IPS-NIHi7 (cell line): ENCODE measurements around the gene ANKRD37.
"Not testable (repeated sequence)": the region's sequence is repeated elsewhere in the genome, so short reads cannot be mapped to it uniquely, and the experiment has no call there.

ENCODE experiments used
- DNase-seq: peaks from one replicate; pipeline ENCODE4 v3.0.0; 2012; ENCODE audit warnings: mixed read lengths; ENCODE audit errors: extremely low spot score

ANKRD37 gene

GRCh38 chr4:185396724-185397385 is at the start of gene ANKRD37:
Gene ANKRD37, plus strand, starts transcription at chr4:185396841. Its CDS starts 83 bp downstream, at chr4:185396924.
- DNase-seq: peak; percentile 50

GRCh38 chr4:185346975-185347601 is 49.6 kb upstream of the ANKRD37 start:
- DNase-seq: no peak

GRCh38 chr4:185351691-185352090 is 45.0 kb upstream of the ANKRD37 start:
- DNase-seq: no peak

DNA sequence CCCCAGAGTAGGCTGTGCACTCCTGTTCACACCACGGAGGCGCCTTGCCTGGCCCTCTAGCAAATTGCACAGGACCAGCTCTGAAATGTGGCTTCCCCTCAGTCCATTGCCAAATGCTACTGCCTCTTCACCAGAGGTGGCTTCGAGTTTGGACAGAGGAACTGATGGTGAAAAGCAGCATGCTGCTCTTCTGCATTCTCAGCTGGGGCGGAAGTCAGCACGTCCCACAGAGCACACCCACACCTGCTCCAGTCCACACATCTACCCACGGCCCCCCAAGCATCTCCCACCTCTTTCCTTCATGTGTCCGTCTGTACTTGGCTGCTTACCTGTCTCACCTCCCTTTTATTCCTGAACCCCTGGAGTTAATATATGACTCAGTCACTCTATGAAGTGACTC is 44.4 kb upstream of the ANKRD37 start:
- no peak for DNase-seq

- no peak for DNase-seq
Observed at GRCh38 chr4:185352741-185353140, 43.9 kb upstream of the ANKRD37 start.

GRCh38 chr4:185357211-185357610 is 39.4 kb upstream of the ANKRD37 start:
- DNase-seq: no peak

- no peak for DNase-seq
Observed at GRCh38 chr4:185357733-185358440, 38.8 kb upstream of the ANKRD37 start.

DNA sequence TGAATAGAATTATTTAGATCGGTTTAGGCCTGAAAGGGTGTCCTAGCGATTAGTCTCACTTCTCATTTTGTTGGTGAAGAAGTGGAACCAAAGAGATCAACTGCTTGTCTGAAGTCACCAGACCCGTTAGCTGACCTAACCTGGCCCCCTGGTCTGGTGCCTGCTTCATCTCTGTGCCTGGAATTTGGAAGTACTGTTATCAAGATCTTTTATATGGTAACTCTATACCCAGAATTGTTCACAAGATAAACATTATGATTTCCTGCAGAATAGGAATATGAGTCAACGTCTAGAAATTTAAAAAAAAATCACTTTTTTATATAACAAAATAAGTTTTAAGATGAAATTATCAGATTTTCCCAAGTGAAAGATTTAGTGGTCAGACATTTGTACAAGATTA is 38.1 kb upstream of the ANKRD37 start:
- DNase-seq: no peak

DNA sequence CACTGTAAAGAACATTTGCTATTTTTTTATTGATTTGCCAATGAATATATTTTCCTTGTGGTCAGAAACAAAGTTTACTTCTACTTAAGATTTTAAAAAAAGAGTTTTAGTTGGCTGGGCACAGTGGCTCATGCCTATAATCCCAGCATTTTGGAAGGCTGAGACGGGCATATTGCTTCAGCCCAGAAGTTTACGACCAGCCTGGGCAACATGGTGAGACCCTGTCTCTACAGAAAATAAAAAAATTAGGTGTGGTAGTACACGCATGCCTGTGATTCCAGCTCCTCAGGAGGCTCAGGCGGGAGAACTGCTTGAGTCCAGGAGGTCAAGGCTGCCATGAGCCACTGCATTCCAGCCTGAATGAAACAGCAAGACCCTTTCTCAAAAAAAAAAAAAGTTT is 37.7 kb upstream of the ANKRD37 start:
- no peak for DNase-seq

DNA sequence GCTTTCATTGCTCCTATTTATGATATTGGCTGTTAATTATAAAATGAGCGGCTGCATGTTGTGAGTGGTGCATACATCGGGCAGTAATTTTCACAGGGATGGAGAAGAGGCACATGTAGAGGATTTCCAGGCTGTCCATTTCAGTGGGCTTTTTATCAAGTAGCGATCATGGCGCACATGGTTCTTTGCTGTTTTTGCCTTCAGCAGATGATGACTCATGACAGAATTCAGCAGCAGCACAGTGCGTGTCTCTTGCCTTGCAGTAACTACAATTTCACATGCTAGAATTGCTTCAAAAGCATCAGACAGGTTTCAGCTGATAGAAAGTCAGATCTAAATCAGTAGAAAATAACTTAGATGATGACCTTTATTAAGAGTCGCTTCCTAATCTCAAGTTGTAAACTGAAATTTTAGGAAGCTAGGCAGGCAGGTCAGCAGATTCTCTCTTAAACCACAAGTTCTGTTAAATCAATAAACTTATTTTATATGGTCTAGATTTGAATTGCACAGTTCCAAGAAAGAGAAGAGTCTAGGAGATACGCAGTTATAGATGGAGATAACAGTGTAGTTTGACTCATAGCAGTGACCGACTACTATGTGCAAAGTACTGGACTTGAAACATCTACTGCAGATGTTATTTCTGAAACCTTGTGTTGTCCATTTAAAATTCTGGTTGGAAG is 36.7 kb upstream of the ANKRD37 start:
- no peak for DNase-seq

DNA sequence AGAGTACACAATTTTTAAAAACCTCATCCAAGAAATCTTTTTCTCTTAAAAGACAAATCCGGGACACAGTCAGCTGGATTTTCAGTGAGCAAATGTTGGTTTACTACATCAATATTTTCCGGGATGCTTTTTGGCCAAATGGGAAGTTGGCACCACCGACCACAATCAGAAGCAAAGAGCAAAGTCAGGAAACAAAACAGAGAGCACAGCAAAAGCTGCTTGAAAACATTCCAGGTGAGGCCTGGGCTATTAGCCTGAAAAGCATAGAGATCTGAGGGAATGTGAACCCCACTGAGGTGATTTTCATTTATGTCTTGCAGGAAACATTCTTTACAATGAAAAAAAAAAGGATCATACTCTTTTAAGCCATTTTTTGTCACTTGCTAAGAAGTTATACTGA is 34.8 kb upstream of the ANKRD37 start:
- no peak for DNase-seq

DNA sequence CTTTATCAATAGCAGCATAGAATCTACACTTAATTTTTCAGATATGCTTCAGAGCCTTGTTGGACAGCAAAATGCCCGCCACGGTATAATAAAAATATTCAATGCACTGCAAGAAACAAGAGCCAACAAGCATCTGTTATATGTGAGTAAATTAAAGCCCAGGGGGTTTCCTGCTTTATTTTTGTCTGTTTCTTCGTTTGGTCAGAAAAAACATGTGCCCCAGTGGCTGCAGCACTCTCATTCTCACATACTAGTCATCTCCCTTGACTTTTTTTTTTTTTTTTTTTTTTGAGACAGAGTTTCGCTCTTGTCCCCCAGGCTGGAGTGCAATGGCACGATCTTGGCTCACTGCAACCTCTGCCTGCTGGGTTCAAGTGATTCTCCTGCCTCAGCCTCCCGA is 34.1 kb upstream of the ANKRD37 start:
- DNase-seq: not testable (repeated sequence)

- DNase-seq: no peak
Observed at GRCh38 chr4:185363251-185363650, 33.4 kb upstream of the ANKRD37 start.

GRCh38 chr4:185364886-185365285 is 31.8 kb upstream of the ANKRD37 start:
- no peak for DNase-seq

DNA sequence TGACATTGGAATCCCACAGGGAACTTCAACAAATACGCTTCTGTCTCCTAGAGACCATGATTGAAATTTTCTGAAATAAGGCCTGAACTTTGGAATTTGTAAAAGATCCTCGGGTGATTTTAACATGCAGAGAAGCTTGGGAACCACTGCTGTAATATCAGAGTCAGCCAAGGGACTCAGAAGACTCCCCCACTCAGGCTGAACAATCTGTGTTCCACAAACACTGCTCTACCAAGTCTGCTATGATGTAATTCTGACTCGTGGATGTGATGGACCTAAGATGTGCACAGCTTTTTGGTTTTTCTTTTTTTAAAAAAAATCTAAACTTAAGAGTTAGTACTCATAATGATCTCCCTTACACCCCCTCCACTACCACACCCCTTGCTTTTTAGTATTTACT is 26.9 kb upstream of the ANKRD37 start:
- DNase-seq: no peak

DNA sequence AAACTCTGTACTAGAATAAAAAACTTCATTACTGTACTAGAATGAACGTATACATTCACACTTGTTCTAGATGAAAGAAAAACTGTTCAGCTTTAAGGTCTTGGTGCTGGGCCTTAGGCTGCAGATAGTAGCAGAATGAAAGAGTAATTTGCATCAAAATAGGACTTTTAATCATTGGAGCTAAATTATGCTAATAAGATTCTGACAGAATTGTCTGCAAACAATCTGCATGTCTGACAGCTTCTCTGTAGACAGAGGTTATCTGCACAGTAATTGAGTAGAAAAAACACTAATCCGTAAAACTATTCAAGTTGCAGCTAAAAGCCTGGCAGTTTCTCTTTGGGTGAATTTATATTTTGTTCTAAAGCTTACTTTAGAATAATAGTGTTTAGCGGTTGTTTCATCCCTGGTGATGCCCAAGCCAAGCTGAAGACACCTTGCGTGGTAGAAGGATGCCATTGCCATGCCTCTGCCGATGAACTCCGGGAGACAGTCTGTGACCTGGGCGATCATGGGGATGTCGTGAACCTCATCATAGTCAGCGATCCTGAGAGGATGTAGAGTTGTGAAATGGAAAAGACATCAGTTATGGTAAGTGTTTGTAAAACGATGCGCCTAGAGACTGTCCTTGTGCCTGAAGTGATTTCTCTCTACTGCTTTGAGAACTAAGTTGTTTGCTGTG is 26.2 kb upstream of the ANKRD37 start:
- no peak for DNase-seq

DNA sequence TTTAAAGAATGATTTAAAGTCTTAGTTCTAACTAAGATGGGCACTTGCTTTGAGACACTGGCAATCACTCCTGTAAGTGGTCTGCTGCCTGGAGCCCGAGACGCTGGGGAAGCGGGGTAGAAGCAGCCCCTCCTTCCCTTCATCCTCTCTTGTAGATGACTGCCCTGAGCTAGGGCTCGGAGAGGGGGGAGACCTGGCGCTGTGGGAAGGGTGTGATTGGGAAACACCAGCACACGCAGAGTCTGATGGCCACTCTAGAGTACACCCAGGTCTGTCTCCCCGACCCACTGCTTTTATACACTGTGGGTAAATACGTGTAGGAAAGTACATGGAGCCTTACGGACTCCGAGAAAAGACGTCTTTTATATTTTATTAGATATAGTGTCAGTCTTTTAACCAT is 24.9 kb upstream of the ANKRD37 start:
- DNase-seq: no peak

DNA sequence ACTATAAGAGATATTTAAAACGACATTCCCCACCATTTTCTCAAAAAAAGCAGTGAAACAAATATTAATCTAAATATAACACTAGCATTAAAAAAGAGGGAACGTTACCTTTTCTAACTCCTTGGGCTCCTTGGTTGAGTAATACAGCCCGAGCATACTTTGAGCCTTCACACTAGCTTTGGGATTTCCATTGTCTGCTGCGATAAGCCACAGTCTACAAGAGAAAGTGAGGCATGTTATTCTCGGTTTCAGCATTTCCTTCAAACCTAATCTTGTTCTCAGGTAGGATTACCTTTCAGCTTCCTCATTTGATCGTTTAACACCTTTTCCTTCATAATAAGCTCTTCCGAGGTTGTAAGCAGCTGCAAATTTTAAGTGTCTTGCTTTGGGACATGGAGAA is 22.6 kb upstream of the ANKRD37 start:
- DNase-seq: no peak

DNA sequence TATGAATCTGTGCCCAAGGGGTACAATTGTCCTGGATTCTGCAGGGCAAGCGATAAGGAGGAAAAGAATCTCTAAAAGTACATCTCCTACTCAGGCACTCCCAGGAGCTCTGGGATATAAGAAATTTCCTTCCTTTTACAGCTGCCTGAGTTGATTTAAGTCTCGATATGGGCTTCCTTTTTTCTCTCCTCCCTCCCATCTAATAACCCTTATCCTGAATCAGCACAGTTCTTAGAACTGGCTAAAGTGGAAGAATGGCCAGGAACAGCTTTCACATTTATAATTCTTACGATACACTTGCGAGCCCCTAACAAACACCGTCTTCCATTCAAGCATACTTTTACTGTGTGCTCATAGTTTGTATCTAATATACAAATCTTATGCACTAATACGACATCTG is 22.1 kb upstream of the ANKRD37 start:
- DNase-seq: no peak

DNA sequence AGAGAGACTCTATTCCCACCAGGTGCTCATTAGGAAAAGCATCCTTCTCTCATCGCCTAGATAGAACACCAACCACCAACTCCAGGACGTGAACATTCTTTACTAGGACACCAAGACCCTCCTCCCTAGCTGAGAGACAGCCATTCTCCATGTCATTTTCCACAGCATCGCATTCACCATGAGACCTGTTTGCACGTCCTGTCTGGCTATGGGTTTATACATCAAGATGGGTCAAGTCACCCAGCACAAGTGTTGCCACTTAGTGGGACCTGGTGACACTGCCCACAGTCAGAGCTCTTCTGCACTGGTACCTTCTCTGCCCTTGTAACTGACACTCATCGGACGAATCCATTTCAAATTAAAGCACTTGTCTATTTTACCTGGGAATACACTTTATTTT is 18.4 kb upstream of the ANKRD37 start:
- DNase-seq: no peak

DNA sequence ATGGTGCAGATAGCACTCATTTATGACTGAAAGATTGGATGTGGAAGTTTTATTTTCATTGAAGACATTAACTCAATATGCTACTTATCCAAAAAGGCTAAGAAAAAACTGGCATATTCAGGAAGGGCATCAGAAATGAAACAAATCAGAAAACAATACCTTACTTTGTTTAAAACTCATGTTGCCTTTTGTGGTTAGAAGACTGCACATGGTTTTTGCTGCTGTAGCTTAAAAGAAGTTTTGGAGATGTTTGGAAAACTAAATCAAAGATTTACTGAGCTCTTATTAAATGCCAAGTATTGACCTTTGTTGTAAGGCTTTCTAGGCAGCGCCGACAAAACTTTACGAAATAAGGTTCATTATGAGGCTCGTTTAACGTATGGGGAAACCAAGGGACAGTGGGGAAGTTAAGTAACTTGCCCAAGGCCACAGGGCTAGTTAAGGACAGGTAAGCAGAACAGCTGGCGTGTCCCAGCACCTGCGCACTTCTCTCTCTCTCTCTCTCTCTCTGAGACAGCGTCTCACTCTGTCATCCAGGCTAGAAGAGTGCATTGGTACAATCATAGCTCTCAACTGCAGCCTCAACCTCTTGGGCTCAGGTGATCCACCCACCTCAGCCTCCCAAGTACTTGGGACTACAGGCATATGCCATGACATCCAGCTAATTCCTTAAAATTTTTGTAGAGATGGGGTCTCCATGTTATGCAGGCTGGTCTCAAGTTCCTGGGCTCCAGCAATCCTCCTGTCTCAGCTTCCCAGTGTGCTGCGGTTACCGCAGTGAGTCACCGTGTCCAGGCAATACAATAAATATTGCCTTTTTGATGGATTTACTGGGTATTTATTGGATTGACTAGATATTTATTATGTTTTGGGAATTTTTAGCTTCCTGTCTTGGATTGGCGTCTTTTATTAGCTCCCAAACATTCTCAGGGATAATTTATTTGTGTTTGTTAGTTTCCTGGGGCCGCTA is 17.0 kb upstream of the ANKRD37 start:
- no peak for DNase-seq
